HG03442 (cell line): ENCODE data around the gene CNOT4.

Experiments
- ATAC-seq: cut with Tn5 transposase; IDR thresholded peaks from one replicate; pipeline ENCODE4 v1.9.1; 2021; ENCODE audit warnings: mild to moderate bottlenecking, moderate library complexity; ENCODE audit not compliant: unreplicated experiment

Gene CNOT4

GRCh38 chr7:135509839-135510591, at the start of gene CNOT4:
Gene CNOT4, minus strand, starts transcription at chr7:135510102. Its CDS starts 71,771 bp downstream, at chr7:135438331.
- peak; percentile 91 for ATAC-seq

- no peak for ATAC-seq
Observed at GRCh38 chr7:135558881-135559280, 49.0 kb upstream of the CNOT4 start.

DNA sequence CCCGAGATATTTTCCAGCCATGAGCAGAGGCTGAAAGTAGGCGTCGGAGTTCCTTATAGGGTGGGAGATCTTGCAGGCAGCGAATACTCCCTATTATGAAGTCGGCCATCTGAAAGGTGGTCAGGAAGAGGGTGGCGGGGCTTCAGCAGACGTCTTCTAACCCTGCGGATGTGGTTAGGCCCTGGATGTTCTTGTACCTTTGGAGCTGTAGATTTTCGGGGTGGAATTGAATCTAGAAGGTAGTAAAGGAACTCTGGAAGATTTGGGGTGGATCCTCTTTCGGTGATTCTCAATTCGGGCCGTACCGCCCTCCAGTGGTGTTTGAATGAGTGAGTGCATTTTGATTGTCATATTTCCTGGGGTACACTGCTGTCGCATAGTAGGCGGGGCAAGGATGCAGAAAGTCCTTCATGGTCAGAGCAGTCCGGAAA, 48.5 kb upstream of the CNOT4 start:
- peak; percentile 63 for ATAC-seq

DNA sequence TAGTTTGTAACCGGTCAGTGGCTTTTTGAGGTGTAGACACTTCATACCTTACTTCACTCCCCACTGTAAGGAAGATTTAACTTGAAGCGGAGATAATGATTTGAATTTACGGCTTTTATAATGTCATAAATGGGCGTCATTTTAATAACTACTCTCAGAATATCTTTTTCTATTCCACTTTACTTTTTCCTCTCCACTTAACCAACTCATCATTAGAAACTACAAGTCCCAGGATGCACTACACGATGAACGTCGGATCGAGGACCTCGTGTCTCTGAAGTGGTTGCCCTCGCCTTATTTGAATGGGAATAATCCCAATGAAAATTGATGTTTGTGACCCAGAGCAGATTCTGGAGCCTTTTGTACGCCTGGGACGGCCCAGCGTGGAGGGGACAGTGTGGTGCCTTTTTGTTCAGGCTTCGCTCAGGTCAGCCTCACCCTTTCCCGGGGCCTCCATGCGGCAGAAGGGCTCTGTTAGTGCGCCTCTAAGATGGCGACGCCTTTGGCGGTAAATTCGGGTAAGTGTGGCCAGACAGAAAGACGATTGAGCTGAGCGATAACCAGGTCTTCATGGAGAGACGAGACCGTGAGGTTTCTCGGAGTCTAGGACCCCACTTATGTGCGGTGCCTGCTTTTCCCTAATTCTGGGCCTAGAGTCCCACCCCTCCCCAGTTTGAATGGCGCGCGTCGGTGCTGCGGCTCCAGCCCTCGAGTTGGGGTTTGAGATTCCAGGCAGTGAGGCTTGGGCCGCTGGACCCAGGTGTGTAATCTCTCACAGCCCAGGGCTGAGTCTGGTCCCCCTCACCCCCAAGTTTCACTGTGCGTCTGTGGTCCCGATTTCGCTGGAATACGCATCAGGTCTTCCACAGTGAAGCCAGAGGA, 47.8 kb upstream of the CNOT4 start, which contains the start of gene NUP205:
TSS of gene NUP205 (plus strand) at position 463 of the 882 bp plus-strand sequence. CDS start at position 491, 28 bp downstream.
- peak; percentile 64 for ATAC-seq

DNA sequence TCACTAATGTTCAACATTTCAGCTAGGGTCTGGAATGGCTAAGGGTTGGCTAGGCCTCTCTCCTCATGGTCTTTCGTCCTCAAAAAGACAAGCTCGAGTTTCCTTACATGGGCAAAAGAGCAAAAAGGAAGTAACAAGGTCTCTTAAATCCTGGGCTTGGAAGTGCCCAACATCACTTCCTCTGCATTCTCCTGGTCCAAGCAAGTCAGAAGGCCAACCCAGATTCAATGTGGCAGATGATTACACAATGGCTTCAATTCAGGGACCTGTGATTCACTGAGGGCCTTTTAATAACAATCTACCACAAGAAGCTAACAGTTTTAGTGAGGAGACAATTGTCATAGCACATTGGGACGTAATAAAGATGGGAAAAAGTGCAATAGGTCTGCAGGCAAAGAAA, 43.4 kb upstream of the CNOT4 start:
- ATAC-seq = no peak

GRCh38 chr7:135552148-135552547, 42.2 kb upstream of the CNOT4 start:
- ATAC-seq = no peak

DNA sequence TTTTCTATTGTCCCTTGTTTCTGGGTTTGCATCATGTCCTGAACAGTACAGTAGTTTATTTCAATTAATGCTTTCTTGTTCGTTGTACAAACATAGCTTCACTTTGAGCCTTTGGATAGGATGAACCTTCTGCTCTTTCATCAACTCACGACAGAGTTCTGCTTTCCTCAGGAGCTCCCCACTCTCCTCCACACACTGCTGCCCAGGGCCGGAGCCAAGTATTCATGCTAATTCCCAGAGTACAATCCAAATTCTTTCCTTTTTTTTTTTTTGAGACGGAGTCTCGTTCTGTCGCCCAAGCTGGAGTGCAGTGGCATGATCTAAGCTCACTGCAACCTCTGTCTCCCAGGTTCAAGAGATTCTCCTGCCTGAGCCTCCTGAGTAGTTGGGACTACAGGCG, 40.3 kb upstream of the CNOT4 start:
- no peak for ATAC-seq

- ATAC-seq = no peak
Observed at GRCh38 chr7:135541029-135541428, 31.1 kb upstream of the CNOT4 start.

- ATAC-seq = no peak
Observed at GRCh38 chr7:135539629-135540028, 29.7 kb upstream of the CNOT4 start.

DNA sequence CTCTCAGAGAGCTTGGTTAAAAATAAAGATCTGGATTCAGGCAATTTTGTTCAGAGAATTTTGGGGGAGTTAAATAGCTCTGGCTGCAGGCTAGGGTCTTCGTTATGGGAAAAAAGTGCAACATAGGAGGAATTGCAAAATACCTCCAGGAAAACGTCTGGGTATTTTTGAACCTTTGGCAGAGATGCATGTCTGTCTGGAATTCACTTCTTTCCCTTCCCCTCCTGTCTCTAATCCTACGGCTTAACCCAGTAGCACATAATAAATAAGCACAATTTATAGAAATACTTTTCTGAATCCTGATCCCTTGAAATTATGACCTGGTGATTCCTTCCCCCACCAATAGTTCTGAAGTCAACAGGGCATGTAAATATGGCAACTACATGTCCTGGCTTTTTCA, 28.5 kb upstream of the CNOT4 start:
- no peak for ATAC-seq

DNA sequence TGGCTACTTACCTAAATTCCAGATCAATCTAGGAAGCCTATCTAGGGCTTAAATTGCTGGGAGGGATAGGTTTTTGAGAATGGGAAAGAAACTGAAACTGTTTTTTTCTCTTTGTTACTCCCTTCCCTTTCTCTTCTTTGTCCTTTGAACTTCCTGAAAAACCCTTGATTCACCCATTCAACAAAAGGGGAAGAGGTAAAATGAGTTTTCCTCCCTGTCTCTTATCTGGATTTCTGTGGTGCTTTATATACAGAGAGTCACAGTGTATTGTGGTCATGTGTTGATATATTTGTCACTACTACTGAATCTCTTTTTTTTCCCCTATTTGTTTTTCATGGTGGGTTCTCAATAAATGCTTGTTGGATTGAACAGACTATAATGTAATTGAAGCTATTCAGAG, 28.0 kb upstream of the CNOT4 start:
- no peak for ATAC-seq

GRCh38 chr7:135537453-135537852, 27.6 kb upstream of the CNOT4 start:
- no peak for ATAC-seq

DNA sequence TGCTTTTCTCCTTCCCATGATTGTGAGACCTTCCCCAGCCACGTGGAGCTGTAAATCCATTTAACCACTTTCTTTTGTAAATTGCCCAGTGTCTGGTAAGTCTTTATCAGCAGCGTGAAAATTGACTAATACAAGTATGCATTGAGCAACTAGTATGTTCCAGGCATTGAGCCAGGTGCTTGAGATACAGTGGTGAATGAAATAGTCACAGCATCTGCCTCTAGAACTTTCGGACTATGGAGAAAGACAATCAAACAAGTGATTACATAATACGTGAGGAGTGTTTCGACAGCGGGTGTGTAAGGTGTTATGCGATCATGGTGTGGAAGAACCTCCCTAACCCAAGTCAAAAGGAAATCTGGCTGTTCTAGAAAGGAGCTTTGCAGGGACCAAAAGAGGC, 26.2 kb upstream of the CNOT4 start:
- no peak for ATAC-seq

- ATAC-seq = no peak
Observed at GRCh38 chr7:135527025-135527424, 17.1 kb upstream of the CNOT4 start.

- ATAC-seq = no peak
Observed at GRCh38 chr7:135525426-135525825, 15.5 kb upstream of the CNOT4 start.

GRCh38 chr7:135523146-135523545, 13.2 kb upstream of the CNOT4 start:
- ATAC-seq = no peak

GRCh38 chr7:135522509-135522908, 12.6 kb upstream of the CNOT4 start:
- ATAC-seq = no peak

DNA sequence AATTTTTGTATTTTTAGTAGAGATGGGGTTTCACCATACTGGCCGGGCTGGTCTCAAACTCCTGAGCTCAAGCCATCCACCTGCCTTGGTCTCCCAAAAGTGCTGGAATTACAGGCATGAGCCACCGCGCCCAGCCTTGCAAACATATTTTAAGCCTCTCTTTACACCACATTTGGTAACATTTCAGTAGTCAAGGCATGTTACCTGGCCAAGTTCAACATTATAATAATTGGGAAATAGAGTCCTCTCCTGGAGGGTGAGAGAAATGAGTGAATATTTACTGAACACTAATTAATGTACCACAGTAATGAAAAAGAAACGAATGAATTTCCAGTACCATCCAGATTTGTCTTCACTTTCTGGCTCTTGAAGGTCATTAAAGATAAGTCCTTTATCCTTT, 10.0 kb upstream of the CNOT4 start:
- no peak for ATAC-seq

DNA sequence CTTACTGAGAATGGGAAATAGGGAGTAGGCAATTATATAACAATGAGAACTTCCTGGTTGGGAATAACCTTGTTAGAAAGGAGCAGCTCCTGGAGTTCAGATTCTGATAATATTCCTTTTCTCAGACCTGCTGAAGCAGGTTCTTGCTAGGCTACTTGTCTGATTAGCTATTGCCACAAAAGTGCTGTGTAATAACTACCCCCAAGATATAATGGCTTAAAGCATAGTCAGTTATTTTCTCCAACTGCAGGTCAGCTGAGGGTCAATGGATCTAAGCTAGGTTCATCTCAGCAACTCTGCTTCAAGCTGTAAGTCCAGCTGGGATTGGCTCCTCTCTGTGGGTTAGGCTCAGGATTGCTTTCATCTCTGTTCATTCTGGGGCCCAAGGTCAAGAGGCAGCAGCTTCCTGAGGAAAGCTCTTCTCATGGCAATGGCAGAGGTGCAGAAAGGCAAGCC, 9.4 kb upstream of the CNOT4 start:
- no peak for ATAC-seq

GRCh38 chr7:135518748-135519147, 8.8 kb upstream of the CNOT4 start:
- ATAC-seq = no peak

GRCh38 chr7:135517060-135517459, 7.2 kb upstream of the CNOT4 start:
- no peak for ATAC-seq

GRCh38 chr7:135514856-135515255, 5.0 kb upstream of the CNOT4 start:
- no peak for ATAC-seq
